Sciatic nerve (tissue), 2 donors: ENCODE results near the gene MPP4. TPM values are rescaled to one million over a fixed set of nuclear protein-coding genes. Genes with fewer than 3 reads are reported as not detected.

ENCODE experiments used
- ATAC-seq: fragments of 200-7000 bp; cut with Tn5 transposase; one replicate; pipeline ENCODE4 v1.9.1; 2020; ENCODE audit warnings: mild to moderate bottlenecking, moderate library complexity
- DNase-seq: peaks from one replicate; pipeline ENCODE4 v3.0.0-alpha.2; 2020; ENCODE audit warnings: low spot score
- intact Hi-C: fragments of 100-400 bp; cut with DNase I; formaldehyde crosslinking; loops from one replicate; pipeline ENCODE4 v1.14.2; 2022
- total RNA-seq: library from RNA; stranded (reverse); fragmentation: NEBNext Ultra II Directional; extraction: Animal tissue kit (Norgen Biotek cat#: 25700); gene quantifications from one replicate; pipeline ENCODE4 v1.2.1, GENCODE V29; 2021
- donor health status: DM: no; HTN: no; CAD: no.
- donor health status: DM: no; HTN: no; CAD: no.

The MPP4 gene
- total RNA-seq, 1 donor from 2014 or later: 0.27 TPM

GRCh38 chr2:201642086-201642578, 56.3 kb downstream of the MPP4 start:
- ATAC-seq (peak; percentile 48), DNase-seq (no peak)
- intact Hi-C loops: no loop called here

DNA sequence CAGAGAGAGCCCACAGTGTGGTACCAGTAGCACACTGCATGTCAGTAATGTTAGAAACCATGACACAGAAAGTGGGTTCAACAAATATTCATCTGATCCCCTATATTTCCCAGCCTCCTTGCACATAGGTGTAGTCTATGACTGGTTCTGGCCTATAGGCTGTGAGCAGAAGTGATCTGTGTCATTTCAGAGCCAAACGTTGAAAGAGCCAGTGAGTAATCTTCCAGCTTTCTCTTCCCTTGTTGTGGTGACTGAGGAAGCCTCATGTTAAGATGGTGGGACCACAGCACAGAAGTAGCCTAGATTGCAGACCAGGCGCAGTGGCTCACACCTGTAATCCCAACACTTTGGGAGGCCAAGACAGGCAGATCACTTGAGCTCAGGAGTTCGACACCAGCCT, 59.2 kb downstream of the MPP4 start:
- ATAC-seq: no peak
- DNase-seq: no peak
- intact Hi-C loops: no loop called here

DNA sequence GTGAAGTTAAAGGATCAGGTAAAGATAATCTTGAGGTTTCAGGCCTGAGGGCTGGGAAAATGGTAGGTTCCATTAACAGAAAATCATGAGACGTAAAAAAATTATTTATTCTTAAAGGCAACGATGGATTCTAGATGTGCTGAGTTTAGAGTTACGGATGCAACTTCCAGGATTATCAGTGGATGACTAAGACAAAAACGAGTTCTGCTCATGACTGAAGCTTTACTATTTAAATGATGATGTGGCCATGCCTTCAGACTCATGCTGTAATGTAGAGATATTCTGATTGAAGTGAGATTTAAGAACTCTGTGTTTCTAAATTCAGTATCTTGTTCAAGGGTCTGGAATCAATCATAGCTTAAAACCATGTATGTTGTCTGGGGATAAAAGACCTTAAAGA, 60.1 kb downstream of the MPP4 start:
- ATAC-seq (no peak), DNase-seq (no peak)
- intact Hi-C loops: no loop called here

DNA sequence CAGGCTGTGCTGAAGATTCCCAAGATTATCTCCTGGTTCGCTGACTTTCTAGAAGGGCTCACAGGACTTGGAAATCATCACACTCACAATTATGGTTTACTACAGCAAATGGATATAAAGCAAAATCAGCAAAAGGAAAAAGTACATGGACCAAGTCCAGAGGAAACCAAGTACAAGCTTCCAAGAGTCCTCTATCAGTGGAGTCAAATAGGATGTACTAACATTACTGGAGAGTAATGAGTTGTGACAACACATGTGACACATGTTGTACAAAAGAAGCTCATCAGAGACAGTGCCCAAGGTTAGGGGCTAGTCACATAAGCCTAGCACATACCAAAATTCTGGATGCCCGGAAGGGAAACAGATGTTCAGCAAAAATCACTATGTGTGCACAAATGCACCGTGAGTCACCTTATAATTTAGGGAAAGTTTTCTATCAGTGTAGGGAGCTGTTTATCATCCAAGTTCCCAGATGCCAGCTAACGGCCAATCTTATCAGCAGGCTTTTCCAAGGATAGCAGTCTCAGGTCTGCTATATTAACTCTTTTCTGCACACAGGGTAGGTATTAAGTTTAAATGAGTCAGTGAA, 64.7 kb downstream of the MPP4 start:
- ATAC-seq (no peak), DNase-seq (no peak)
- intact Hi-C loops: no loop called here

GRCh38 chr2:201631041-201631440, 67.4 kb downstream of the MPP4 start:
- intact Hi-C loops: no loop called here
- no peak for DNase-seq
- ATAC-seq: no peak

DNA sequence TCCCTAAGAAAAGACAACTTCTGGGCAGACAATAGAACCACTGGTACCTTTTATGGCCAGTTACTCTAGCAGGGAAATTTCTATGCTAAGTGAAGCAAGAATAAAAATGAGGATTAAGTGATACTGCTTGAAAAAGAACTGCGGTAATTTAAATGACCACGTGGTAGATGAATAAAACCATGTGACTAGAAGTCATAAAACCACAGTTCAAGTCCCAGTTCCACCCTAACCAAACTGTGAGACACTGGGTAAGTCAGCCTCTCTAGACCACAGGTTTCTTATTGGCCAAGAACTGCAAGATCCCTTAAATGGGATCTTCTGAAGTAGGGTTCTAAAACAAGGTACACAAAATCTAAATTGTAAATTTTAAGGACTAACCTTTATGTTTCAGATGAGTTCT, 67.9 kb downstream of the MPP4 start:
- no peak for ATAC-seq

DNA sequence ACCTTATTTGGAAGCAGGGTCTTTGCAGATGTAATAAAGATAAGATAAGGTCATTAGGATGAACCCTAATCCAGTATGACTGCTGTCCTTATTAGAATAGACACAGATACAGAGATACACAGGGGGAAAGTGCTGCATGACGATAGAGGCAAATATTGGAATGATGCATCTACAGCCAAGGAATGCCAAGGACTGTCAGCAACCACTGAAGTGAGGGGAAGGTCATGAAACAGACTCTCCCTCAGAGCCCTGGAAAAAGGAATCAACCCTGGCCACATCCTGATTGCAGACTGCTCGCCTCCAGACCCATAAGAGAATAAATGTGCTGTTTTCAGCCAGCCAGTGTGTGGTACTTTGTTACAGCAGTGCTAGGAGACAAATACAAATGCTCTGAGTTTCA, 69.9 kb downstream of the MPP4 start:
- DNase-seq: no peak
- intact Hi-C loops: no loop called here
- no peak for ATAC-seq

More for the DNA sequence above, 67.9 kb downstream of the MPP4 start:
- intact Hi-C loops: no loop called here
- no peak for DNase-seq

GRCh38 chr2:201622306-201622970, 76.0 kb downstream of the MPP4 start:
- ATAC-seq (peak; percentile 74), DNase-seq (no peak)
- intact Hi-C loops: no loop called here

DNA sequence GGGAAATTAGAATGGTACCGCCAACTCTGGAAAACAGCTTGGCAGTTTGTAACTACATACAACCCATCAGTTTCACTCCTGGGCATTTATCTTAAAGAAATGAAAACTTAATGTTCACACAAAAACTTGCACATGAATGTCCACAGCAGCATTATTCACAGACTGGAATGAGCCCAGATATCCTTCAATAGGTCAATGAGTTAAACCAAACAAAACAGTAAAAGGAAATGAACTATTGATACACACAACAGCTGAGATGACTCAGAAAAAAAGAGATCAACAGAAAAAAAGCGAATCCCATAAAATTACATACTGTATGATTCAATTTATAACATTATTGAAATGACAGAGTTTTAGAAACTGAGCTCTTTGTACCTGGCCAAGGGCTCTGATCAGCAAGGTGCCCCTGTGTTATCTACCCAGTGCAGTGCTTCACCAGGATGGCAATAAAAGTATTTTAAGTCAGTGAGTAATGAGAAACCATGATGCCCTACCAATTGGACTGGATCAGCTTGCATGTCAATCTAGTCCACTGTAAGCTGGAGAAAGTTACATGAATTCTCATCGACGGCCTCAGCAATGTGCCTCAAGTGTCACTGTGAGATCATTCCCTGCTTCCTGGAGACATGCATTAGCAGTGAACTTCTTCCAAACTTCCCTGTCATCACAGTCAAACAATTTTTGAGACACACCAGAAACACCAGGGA, 77.0 kb downstream of the MPP4 start:
- ATAC-seq (no peak), DNase-seq (no peak)
- intact Hi-C loops: no loop called here

DNA sequence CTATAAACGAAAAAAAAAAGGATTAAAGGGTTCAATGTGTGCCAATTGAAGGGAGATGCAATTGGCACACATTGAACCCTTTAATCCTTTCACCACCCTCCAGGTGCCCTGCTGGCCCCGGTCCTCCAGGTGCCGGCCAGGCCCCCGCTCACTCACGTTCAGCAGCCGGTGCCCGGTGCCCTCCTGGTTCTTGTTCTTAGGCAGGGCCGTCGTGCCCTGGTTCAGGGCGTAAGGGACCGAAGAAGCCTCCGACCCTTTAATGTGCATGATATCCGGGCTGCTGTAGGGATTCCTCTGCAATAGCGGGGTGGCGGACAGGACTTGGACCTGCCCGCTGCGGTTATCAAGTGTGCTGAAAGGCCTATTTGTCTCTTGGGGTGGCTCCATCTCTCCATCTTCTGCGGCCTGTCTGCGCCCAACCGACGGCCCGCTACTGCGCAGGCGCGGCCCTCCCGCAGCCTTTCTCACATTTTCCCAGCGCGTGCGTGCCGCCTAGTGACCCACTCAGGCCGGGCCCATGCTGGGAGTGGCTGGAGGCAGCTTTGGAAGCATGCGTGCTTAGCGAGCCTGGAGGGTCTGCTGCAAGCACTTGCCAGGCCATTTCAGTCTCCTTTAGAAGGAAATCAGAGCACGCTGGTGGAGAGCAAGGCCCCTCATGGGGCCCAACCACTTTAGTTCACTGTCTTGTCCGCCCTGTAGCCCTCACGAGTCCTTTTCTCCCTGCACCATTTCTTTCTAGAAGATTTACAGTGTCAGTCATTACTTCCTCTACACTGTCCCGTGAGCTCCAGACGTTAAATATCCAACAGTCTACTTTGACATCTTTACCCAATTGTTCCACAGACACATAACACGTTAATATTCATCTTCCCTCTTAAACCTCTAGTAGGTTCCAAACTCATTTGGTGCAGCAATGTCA, 79.4 kb downstream of the MPP4 start:
- ATAC-seq (peak; percentile 97), DNase-seq (peak; percentile 80)
- intact Hi-C loops: no loop called here

GRCh38 chr2:201608021-201608420, 90.4 kb downstream of the MPP4 start:
- intact Hi-C loops: no loop called here
- DNase-seq: no peak
- no peak for ATAC-seq

DNA sequence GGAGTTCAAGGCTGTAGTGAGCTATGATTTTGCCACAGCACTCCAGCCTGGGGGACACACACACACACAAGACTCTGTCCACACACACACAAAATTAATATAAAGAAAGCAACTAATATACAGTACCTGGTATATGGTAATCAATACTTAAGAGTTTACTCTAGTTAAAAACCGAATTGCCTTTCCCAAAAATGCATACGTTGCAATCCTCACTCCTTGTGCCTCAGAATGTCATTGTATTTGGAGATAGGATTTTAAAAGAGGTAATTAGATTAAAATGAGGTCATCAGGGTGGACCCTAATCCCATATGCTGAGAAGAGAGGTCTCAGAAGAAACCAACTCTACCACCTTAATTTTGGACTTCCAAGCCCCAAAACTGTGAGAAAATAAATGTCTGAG, 90.9 kb downstream of the MPP4 start:
- ATAC-seq (no peak), DNase-seq (no peak)
- intact Hi-C loops: no loop called here

DNA sequence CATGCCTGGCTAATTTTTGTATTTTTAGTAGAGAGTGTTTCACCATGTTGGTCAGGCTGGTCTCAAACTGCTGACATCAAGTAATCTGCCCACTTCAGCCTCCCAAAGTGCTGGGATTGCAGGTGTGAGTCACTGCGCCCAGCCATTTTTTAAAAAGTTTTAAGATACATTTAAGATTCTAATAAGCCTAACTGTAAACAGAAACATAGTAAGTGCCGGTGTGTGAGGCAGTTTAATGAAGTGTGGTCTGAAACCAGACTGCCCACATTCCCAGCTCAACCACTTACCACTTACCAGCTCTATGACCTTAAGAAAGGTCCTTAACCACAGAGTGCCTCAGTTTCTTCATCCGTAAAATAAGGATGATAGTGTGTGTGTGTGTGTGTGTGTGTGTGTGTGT, 97.5 kb downstream of the MPP4 start:
- DNase-seq (no peak), ATAC-seq (no peak)
- intact Hi-C loops: no loop called here

DNA sequence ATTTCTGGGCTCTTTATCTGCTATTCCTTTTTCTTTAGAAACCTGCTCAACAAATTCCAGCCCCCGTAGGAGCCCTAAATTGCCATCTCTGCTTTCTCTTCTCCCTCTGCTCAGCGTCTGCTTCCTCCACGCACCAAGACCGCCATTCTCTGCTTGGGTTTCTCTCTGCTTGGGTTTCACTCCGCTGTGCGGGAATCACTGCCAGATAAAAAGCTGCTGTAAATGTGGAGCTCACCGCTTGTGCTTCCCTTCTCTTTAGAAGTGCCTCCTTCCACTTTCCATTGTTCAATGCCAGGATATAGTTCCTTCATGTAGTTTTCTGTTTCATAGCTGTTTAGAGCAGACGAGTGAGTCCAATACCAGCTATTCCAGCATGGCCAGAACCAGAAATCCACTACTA, 101.0 kb downstream of the MPP4 start:
- intact Hi-C loops: no loop called here
- no peak for ATAC-seq
- DNase-seq: no peak

Other genes with a start within 250 kb of the MPP4 start
- gene TRAK2, start 247.2 kb downstream of the MPP4 start, total RNA-seq: 55.1 TPM
- 44.6 TPM for gene STRADB, start 246.9 kb downstream of the MPP4 start, total RNA-seq
- 21.8 TPM for gene TMEM237, start 55.1 kb downstream of the MPP4 start, total RNA-seq
- gene ALS2, start 82.3 kb upstream of the MPP4 start, total RNA-seq: 36.4 TPM
- 2.3 TPM for gene CDK15, start 107.9 kb upstream of the MPP4 start, total RNA-seq